Vagina (tissue), 2 donors: Measurements from ENCODE around the gene C10orf71.

Experiments
- POLR2AphosphoS5 ChIP-seq, 2 donors: sonication (generic); formaldehyde crosslinking; IDR thresholded peaks; one replicate each; pipeline ENCODE4 v1.9.0; 2017; ENCODE audit warnings: antibody characterized with exemption in 2 of 2, mild to moderate bottlenecking in 2 of 2, low read depth in 1 of 2; ENCODE audit not compliant: insufficient read depth in 1 of 2
- TF ChIP-seq, protein P1 (sequence below), 3 experiments: fragments of 450-650 bp in 2 of 3; fragments of 200-600 bp in 1 of 3; sonication (generic) in 1 of 3; IDR thresholded peaks; one replicate each; pipeline ENCODE4 v1.5.1; 2017 to 2019; ENCODE audit warnings: antibody characterized with exemption in 3 of 3, mild to moderate bottlenecking in 2 of 3, moderate library complexity in 2 of 3

DNA sequence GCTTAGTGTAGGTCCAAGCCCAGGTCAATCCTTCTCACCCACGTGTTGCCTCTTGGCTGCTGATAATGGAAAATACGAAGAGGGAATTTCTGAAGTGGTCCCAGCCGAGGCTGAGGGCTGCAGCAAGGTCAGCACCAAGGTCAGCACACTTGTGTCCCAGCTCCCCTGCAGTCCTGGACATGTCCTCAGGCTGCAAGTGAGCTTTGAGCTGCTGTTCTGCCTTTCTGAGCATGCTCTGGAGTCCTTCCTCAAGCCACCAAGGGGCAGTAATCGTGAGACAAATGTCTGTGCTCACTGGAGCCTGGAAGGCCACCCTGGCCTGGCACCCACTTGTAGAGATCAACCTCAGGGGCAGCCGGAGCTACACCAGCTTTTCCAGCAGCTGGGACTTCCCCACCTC lies 68.6 kb downstream of the C10orf71 start:
- TF ChIP-seq, protein P1, sequence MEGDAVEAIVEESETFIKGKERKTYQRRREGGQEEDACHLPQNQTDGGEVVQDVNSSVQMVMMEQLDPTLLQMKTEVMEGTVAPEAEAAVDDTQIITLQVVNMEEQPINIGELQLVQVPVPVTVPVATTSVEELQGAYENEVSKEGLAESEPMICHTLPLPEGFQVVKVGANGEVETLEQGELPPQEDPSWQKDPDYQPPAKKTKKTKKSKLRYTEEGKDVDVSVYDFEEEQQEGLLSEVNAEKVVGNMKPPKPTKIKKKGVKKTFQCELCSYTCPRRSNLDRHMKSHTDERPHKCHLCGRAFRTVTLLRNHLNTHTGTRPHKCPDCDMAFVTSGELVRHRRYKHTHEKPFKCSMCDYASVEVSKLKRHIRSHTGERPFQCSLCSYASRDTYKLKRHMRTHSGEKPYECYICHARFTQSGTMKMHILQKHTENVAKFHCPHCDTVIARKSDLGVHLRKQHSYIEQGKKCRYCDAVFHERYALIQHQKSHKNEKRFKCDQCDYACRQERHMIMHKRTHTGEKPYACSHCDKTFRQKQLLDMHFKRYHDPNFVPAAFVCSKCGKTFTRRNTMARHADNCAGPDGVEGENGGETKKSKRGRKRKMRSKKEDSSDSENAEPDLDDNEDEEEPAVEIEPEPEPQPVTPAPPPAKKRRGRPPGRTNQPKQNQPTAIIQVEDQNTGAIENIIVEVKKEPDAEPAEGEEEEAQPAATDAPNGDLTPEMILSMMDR (IDR thresholded peaks at IDR 0.05), result no peak
- TF ChIP-seq POLR2AphosphoS5 (IDR thresholded peaks at IDR 0.05; ENCODE audit: insufficient read depth in 1 of 2, low read depth in 1 of 2), result no peak
